ENCODE measurements around the gene ZNF524.

ZNF524 gene

GRCh38 chr19:55620410-55621204, 20.5 kb downstream of the ZNF524 start:
- DNase-seq (ENCODE audit: low read depth in 2 of 2): peak in 1 of 2 donors; percentile 19

- no peak for DNase-seq (ENCODE audit: low read depth in 2 of 2)
Observed at GRCh38 chr19:55621205-55621672, 21.2 kb downstream of the ZNF524 start.

DNA sequence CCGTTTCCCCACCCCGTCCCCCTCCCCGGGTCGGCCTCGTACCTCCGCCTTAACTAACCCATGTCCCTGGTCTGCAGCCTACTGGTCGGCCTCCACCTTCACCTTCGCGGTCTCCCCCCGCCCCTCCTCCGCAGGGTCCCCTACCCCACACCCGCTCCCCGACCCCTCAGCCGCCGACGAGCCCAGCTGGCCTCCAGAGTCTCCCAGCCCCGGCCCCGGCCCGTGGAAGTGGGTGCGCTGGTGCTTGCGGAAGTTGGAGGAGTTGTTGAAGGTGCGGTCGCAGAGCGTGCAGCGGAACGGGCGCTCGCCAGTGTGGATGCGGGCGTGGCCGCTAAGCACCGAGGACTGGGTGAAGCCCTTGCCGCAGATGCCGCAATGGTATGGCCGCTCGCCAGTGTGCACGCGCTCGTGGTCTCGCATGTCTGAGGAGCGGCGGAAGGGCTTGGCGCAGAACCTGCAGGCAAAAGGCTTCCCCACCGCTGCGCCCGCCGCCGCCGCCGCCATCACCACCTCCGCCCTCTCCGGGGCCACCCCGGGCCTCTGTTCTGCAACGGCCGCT, 21.7 kb downstream of the ZNF524 start:
- no peak for DNase-seq (ENCODE audit: low read depth in 2 of 2)

DNA sequence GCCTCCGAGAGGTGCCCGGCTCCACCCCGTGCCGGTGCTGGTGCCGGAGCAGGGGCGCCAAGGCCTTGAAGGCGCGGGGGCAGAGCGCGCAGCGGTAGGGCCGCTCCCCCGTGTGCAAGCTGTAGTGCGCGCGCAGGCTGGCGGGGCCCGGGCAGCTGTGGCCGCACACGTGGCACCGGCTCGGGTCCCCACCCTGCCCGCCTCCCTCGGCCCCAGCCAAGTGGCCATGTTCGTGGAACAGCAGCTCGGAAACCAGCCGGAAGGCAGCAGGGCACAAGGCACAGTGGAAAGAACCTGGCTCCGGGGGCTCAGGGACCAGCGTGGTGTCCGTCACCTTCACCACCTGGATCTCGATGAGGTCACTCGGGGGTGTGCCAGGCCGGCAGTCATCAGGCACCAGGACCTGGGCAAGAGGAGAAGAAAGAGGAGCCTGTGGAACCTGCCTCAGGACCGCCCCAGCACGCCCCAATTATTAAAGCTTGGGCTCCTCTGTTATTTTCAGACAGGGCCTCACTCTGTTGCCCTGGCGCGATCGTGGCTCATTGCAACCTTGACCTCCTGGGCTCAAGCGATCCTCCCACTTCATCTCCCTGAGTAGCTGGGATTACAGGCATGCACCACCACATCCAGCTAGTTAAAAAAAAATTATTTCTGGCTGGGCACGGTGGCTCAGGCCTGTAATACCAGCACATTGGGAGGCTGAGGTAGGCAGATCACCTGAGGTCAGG, 22.3 kb downstream of the ZNF524 start:
- DNase-seq (ENCODE audit: low read depth in 2 of 2): no peak

GRCh38 chr19:55623130-55623529, 23.0 kb downstream of the ZNF524 start:
- no peak for DNase-seq (ENCODE audit: low read depth in 2 of 2)

DNA sequence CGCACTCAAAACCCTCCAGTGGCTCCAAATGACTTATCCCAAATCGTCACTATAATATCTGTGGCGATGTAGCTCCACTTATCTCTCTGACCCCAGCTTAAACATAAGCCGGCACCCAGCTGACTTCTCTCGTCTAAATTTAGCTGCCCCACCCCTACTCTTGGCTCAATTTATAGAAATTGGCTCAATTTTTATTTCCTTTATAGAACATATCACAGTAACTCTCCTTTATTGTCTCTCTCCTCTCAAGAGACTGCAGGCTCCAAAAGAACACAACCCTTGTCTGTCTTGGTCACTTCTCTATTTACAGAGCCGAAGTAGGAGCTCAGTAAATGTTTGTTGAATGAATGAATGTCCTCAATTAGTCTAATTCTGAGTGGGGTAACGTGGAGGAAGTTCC, 23.5 kb downstream of the ZNF524 start:
- DNase-seq (ENCODE audit: low read depth in 2 of 2): no peak

DNA sequence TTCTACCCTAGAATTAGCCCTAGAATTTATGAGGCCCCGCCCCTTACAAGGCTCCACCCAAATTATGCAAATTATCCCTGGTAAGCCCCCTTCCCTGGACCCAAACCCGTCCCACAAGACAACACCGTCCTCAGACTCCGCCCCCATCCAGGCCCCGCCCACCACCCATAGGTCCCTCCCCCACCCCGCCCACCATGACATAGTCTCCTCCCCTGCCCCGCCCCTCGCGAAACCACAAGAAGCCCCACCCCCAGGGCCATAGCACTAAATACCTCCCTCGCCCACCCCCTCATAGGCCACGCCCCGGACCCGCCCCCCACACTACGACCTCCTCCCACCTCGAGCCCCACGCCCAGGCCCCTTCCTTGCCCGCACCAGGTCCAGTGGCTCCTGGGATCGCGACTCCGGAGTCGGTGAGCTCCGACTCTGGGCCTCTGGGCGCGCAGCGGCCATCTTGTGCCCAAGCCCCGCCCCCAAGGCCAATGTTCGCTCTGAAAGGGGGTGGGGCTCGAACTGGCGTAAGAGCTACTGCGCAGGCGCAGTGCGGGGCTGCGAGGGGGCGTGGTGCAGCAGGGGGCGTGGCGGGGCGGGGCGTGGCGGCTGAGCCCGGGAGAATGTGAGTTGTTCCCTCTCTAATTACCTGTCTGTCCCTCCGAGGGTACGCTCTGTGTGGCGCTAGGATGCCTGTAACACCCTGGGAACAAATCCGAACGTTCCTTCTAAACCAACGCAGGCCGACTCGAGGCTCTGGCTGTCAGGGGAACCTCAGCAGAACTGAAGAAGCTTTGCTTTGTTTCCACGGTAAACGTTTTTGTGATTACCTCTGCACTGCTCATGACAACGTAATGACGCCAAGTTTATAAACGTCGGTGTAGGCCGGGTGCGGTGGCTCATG, 24.3 kb downstream of the ZNF524 start, which contains the start of gene ZNF784:
Gene ZNF784 (minus strand): TSS at position 458 of the 895 bp plus-strand sequence. CDS start 5 bp downstream, at position 453.
- DNase-seq (ENCODE audit: low read depth in 2 of 2): peak; percentile 82 to 84

GRCh38 chr19:55625004-55625326, 24.9 kb downstream of the ZNF524 start:
- DNase-seq (ENCODE audit: low read depth in 2 of 2): no peak

DNA sequence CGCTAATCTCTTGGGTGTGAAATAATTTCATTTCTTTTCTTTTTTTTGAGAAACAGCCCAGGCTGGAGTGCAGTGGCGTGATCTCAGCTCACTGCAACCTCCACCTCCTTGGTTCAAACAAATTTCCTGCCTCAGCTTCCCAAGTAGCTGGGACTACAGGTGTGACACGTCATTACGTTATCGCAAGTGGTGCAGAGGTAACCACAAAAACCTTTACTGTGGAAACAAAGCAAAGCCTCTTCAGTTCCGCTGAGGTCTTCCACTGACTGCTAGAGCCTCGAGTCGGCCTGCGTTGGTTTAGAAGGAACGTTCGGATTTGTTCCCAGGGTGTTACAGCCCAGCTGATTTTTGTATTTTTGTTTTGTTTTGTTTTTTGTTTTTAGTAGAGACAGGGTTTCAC, 26.3 kb downstream of the ZNF524 start:
- peak in 1 of 2 donors; percentile 52 for DNase-seq (ENCODE audit: low read depth in 2 of 2)

DNA sequence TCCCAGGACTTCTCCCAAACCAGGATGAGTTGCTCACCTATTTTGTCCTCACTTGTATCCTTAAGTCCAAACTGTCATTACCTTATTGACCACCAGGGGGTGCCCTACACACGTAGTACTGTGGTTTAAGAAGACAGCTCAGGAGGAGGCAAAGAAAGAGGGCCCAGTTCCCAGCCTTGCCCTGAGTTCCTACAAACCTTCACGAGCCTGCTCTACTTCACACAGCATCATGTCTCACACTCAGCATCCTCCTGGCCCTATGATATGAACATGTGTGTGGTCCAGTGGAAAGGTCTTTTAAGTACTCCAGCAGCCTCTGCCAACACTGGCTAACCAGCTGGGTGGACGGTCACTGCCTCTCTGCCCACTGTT, 32.4 kb downstream of the ZNF524 start:
- DNase-seq (ENCODE audit: low read depth in 2 of 2): peak in 1 of 2 donors; percentile 64

DNA sequence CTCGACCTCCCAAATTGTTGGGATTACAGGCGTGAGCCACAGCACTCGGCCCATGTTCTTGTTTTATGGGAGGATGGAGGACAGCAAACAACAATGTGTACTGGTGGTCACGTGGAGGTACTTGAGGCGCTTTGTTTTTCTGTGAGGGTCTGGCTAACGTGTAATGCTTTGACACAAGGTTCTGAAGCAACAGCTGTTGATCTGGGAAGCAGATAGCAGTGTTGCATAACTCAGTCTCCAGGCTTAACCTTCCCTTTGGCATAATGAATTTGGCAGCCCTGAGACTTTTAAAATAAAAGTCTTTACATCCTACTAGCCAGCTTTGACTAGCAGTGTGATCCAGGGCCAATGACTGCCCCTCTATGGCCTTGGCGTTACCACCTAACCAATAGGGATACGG, 33.8 kb downstream of the ZNF524 start:
- DNase-seq (ENCODE audit: low read depth in 2 of 2): no peak

GRCh38 chr19:55635334-55635717, 35.2 kb downstream of the ZNF524 start:
- no peak for DNase-seq (ENCODE audit: low read depth in 2 of 2)

GRCh38 chr19:55635856-55636440, 35.9 kb downstream of the ZNF524 start:
- no peak for DNase-seq (ENCODE audit: low read depth in 2 of 2)

GRCh38 chr19:55636723-55637122, 36.6 kb downstream of the ZNF524 start:
- no peak for DNase-seq (ENCODE audit: low read depth in 2 of 2)

DNA sequence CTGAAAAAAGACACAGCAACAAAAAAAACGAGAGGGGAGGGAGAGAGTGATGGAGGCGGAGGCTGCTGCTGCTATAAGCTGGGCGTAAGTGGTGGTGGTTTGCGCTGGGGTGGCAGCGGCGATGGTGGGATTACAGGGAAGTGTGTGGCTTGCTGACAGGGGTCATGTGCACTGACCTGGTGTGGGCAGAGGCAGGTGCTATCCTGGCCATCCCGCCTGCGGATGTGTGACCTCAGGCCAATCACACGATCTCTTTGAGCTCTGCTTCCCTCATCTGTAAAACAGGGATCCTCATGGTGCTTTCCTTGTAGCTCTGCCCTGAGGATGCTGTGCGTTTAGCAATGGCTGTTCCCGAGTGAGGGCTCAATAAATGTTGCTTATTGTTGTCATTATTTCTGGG, 37.4 kb downstream of the ZNF524 start:
- no peak for DNase-seq (ENCODE audit: low read depth in 2 of 2)

GRCh38 chr19:55638864-55639359, 38.8 kb downstream of the ZNF524 start:
- peak in 1 of 2 donors; percentile 59 for DNase-seq (ENCODE audit: low read depth in 2 of 2)

DNA sequence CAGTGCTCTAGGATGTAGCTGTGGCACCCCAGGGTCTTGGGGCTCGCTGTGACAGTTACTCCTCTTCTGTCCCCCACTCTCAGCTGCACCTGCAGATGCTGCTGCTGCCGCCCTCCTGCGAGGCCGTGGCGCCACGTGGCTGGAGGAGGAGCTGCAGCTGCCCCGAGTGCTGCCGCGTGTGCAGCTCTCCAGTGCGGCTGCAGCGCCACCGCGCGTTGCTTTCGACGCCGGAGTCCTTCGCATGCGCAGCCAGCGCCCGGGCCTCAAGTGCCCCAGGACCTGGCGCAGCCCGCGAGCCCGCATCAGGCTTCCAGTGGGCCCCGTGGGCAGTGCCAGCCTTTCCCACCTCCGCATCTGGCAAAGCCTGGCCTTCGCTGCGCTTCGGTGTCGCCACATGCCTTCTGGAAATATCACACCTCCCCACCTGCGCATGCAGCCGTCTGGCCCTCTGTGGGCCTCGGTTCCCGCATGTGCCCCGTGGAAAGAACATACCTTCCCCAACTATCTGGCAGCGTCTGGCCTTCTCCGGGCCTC, 40.0 kb downstream of the ZNF524 start:
- peak in 1 of 2 donors; percentile 70 for DNase-seq (ENCODE audit: low read depth in 2 of 2)

DNA sequence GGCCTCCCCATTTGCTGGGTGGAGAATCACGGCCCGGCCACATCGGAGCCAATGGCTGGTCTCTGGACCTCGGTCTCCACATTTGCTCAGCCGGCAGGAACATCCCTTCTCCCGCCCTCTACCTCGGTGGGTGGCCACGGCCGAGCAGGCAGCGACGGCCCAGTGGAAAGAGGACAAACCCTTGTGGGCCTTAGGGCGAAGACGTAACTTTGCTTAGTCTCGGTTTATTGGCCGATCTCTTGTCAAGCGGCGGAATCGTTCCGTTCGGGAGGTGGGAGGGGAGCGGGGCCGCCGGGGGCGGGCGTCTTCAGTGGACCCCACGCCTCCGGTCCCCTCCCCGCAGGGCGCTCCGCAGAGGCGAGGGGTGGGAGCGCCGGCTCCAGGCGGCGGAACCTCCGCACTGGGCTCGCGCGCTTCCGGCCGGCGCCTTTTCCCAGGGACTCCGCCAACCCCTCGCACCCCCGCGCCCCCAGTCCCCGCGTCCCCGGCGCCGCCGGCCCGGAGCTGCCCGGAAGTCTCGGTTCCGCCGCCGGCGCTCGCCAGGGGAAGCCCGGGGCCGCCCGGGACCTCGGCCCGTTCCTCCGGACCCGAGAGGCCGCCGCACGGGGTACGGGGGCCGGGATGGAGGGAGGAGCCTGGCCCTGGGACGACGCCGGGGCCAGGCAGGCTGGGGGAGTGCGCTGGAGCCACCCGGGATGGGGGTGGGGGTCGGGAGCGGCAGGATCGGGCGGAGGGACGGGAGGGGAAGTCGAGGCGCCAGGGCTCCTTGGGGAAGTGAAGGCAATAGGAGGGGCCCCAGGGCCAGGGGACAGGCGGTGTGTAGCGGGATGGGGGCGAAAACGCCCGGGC, 40.7 kb downstream of the ZNF524 start, which contains the start of gene ZNF580:
Gene ZNF580 (plus strand): TSS at position 426 of the 849 bp plus-strand sequence. CDS start 1,507 bp downstream, outside the sequence.
- DNase-seq (ENCODE audit: low read depth in 2 of 2): peak in 1 of 2 donors; percentile 59

GRCh38 chr19:55641426-55642152, 41.5 kb downstream of the ZNF524 start:
- no peak for DNase-seq (ENCODE audit: low read depth in 2 of 2)

All from stimulated activated CD8-positive, alpha-beta memory T cell treated with anti-CD3 and anti-CD28 coated beads, Interleukin-15, amount 100 ng/mL, for 48 hours (primary cell).